Activated CD4-positive, alpha-beta T cell treated with anti-CD3 and anti-CD28 coated beads, Interleukin-2, amount 50 U/mL, for 1 hour (primary cell): Measurements from ENCODE around the gene MEI4.
"Not testable (repeated sequence)": the region's sequence is repeated elsewhere in the genome, so short reads cannot be mapped to it uniquely, and the experiment has no call there.

Experiments used
- DNase-seq: peaks from one replicate; pipeline ENCODE4 v3.0.0-alpha.2; 2020

MEI4 gene

DNA sequence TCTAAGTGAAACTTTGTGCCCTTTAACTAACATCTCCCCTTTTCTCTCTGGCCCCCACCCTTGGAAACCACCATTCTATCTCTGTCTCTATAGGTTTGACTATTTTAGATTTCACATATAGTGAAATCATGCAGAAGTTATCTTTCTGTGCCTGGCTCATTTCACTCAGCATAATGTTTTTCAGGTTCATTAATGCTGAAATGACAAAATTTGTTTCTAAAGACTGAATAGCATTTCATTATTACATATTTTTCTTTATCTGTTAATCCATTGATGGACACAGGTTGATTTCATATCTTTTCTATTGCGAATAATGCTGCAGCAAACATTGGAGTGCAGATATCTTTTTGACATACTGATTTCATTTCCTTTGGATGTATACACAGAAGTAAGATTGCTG lies 30.7 kb downstream of the MEI4 start:
- no peak for DNase-seq

DNA sequence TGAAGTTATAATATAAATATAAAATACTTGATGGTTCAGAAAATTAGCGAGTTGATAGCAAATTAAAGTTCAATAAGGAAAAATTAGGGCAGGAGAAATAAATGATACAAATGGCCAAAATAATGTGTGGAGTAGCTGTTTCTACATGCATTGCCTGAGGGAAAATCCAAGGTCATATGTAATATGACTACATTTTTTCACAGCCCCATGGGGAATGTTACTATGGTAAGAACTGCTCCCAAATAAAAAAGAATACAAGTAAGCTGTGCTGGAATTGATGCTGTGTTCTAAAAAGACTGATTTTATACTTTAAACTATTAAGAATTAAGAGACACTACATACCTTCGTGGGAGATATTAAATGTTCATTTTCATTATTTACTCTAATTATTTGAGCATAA lies 34.1 kb downstream of the MEI4 start:
- no peak for DNase-seq

DNA sequence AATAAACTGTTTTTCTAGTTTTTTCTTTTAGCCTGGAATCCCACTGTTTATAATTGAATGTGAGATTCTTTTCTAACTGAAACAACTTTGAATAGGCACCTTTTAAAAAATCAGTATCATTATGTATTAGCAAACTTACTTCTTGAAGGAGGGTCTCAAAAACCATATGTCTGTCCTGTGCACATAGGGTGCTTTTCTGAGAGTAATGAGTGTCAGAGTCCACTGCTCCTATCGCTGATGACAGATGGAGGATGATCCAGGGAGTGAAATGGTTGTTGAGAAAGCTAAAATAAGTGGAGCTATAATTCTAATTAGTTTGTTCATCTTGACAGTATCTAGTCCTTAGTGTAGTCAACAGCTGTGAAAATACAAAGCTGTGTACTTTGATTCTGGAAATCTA lies 35.8 kb downstream of the MEI4 start:
- DNase-seq, result no peak

GRCh38 chr6:77700095-77700494 lies 47.3 kb downstream of the MEI4 start:
- not testable (repeated sequence) for DNase-seq

- no peak for DNase-seq
Measured at GRCh38 chr6:77707603-77708002, 54.8 kb downstream of the MEI4 start.

GRCh38 chr6:77715588-77715987 lies 62.7 kb downstream of the MEI4 start:
- DNase-seq, result no peak

DNA sequence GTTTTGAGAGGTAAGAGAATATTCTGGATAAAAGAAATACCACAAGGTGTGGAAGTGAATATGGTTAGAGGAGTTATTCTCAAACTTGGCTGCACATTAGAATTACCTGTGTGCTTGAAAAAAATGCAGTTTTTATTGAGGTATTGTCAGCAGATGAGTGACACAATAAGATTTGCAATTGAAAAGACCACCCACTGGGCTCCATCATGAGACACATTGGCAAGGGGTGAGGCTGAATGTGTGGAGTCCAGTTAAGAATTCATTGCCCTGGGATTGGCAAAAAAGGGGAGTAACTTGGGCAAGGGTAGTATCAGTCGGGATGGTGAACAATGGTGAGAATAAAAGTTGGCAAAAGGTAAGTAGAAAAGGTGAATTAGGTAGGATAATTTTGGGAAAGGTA lies 63.5 kb downstream of the MEI4 start:
- no peak for DNase-seq

DNA sequence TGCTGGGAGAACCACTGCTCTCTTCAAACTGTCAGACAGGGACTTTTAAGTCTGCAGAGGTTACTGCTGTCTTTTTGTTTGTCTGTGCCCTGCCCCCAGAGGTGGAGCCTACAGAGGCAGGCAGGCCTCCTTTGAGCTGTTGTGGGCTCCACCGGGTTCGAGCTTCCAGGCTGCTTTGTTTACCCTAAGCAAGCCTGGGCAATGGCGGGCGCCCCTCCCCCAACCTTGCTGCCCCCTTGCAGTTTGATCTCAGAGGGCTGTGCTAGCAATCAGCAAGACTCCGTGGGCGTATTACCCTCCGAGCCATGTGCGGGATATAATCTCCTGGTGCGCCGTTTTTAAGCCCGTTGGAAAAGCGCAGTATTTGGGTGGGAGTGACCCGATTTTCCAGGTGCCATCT lies 83.2 kb downstream of the MEI4 start:
- not testable (repeated sequence) for DNase-seq

GRCh38 chr6:77740380-77740779 lies 87.5 kb downstream of the MEI4 start:
- DNase-seq, result no peak

GRCh38 chr6:77752156-77752555 lies 99.3 kb downstream of the MEI4 start:
- not testable (repeated sequence) for DNase-seq

GRCh38 chr6:77762386-77762785 lies 109.5 kb downstream of the MEI4 start:
- DNase-seq, result no peak

DNA sequence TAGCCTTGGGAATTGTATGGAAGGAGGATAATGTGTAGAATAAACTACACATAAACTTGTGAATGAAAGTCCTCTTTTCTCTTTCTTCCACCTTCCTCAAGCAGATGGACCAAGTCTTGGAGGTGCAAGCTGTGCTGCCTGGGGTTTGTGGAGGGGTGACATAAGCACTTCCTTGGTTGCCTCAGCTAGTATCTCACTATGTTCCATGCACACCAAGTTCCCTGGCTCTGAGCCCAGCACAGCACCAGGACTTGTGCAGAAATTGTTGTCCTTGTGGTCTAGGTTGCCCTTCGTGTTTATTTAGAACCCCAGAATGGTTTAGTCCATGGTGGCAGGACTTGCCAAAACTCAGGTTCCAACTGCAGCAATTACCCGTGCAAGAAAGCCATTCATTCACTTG lies 110.3 kb downstream of the MEI4 start:
- DNase-seq, result no peak

DNA sequence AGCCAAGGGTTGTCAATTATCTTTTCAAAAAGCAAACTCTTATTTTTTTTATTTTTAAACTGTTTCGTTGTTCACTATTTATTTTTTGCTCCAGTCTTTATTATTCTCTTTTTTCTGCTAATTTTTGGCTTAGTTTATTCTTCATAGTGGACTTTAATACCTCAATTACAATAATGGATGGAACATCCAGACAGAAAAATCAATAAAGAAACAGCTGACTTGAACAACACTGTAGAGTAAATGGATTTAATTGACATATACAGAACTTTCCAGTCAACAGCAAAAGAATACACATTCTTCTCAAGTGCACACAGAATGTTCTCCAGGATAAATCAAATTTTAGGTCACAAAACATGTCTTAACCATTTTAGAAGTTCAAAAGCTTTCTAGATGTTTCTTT lies 111.5 kb downstream of the MEI4 start:
- no peak for DNase-seq

DNA sequence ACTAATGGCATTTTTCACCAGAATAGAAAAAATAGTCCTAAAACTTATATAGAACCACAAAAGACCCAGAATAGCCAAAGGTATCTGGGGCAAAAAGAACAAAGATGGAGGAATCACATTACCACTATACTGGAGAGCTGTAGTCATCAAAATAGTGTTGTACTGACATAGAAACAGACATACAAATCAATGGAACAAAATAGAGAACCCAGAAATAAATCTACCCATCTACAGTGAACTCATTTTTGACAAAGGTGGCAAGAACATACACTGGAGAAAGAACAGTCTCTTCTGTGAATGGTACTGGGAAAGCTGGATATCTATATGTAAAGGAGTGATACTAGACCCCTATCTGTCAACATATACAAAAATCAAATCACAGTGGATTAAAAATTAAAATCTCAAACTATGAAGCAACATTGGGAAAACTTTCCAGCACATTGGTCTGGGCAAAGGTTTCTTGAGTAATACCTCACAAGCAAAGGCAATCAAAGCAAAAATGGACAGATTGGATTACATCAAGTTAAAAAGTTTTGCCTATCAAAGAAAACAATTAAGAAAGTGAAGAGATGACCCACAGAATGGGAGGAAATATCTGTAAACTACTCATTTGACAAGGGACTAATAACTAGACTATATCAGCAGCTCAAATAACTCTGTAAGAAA lies 120.5 kb downstream of the MEI4 start:
- no peak for DNase-seq

GRCh38 chr6:77774457-77774856 lies 121.6 kb downstream of the MEI4 start:
- DNase-seq, result no peak

DNA sequence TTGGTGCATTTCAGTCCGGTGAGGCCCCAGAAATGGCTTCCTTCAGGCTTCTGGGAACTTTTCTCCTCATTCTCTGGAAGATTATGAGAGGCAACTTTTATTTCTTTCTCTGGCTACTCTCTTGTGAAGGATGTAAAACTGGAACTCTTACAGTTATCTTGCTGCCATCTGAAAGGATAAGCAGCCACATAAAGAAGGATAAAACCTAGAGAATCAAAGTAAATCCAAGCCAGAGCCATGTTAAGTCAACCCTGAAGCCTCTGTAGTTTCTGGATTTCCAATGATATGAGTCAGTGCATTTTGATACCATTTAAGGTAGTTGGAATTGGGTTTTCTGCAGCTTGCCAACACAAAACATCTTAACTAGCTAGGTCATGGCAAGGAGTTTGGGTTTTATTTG lies 123.6 kb downstream of the MEI4 start:
- DNase-seq, result no peak

DNA sequence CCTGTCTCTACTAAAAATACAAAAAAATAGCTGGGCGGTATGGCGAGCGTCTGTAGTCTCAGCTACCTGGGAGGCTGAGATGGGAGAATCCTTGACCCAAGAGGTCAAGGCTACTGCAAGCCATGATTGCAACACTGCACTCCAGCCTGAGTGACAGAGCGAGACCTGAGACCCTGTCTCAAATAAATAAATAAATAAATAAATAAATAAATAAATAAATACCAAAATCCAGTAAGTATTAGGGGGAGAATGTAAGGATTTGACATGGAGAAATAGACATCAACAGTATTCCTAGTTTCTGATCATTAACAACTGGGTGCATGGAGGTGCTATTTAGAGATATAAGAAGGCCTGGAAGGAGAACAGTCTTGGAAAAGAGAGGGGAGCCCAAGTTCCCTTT lies 125.7 kb downstream of the MEI4 start:
- no peak for DNase-seq

GRCh38 chr6:77786935-77787629 lies 134.2 kb downstream of the MEI4 start:
- DNase-seq, result no peak

- DNase-seq, result no peak
Measured at GRCh38 chr6:77796824-77797809, 144.3 kb downstream of the MEI4 start.

- DNase-seq, result no peak
Measured at GRCh38 chr6:77812304-77812703, 159.5 kb downstream of the MEI4 start.

- DNase-seq, result no peak
Measured at GRCh38 chr6:77813090-77813489, 160.3 kb downstream of the MEI4 start.

DNA sequence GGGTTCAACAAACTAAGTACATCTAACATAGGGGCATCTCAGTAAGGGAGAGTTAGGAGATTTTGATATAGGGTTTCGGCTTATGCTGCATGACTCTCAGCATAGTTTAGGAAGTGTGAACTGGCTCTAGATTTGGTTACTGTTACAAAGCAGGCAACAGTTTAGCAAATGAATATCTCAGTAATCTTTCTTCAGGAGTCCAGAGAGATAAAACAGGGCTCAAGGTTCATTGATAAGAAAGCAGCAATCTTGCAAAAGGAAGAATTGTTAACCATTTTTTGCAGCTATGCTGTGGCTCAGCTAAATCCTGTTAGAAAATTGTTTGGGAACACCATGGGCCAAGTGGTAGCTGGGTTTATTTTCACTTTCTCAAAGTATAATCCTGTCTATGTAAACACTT lies 161.3 kb downstream of the MEI4 start:
- no peak for DNase-seq

DNA sequence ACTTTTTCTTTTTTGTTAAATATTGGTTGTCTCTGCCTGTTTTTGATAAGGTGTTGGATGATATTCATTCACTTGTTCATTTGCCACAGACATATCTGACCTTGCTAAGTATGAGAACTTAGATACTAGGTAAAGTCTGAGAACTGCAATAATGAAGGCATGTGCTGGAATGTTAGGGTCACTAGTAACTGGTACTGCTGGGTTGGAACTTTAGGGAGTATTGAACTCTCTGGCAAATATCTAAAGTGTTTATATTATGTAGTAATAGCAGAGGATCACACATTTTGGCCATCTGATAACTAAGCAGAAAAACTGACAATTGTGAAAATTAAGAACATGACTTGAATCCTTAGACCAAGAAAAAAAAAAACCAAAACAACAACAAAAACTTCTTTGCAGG lies 162.7 kb downstream of the MEI4 start:
- DNase-seq, result no peak
